Activated CD8-positive, alpha-beta T cell treated with anti-CD3 and anti-CD28 coated beads for 36 hours (primary cell): ENCODE data around the gene STRAP. TPM values are rescaled to one million over a fixed set of nuclear protein-coding genes. Genes with fewer than 3 reads are reported as not detected.
A peak's percentile ranks its signal among the peaks of the same experiment; 100 is the strongest.
"Not testable (repeated sequence)": the region's sequence is repeated elsewhere in the genome, so short reads cannot be mapped to it uniquely, and the experiment has no call there.

Source experiments
- ATAC-seq: fragments of 200-7000 bp; cut with Tn5 transposase; one replicate; pipeline ENCODE4 v1.10.0; 2021; ENCODE audit warnings: mild to moderate bottlenecking, moderate library complexity
- CTCF ChIA-PET: fragments of 350-600 bp; sonication (Branson Sonifier 250); formaldehyde crosslinking; loops from one replicate; lab custom pipeline; 2021; ENCODE audit warnings: antibody characterized with exemption; lab: Charles Lee
- POLR2A ChIA-PET: fragments of 350-600 bp; sonication (Branson Sonifier 250); formaldehyde crosslinking; loops from one replicate; lab custom pipeline; 2021; ENCODE audit warnings: antibody characterized with exemption; lab: Charles Lee
- DNase-seq: peaks from one replicate; pipeline ENCODE4 v3.0.0-alpha.2; 2020
- H3K27ac Mint-ChIP-seq: one replicate; pipeline ENCODE4 v1.8.0; 2021; ENCODE audit warnings: mild to moderate bottlenecking, mixed read lengths
- H3K27me3 Mint-ChIP-seq: one replicate; pipeline ENCODE4 v1.8.0; 2021; ENCODE audit warnings: mixed read lengths
- H3K36me3 Mint-ChIP-seq: one replicate; pipeline ENCODE4 v1.8.0; 2021; ENCODE audit warnings: low read depth, mixed read lengths
- H3K4me1 Mint-ChIP-seq: one replicate; pipeline ENCODE4 v1.8.0; 2021; ENCODE audit warnings: low read depth, mixed read lengths
- H3K4me3 Mint-ChIP-seq: one replicate; pipeline ENCODE4 v1.8.0; 2021; ENCODE audit warnings: mild to moderate bottlenecking, moderate library complexity, mixed read lengths
- H3K9me3 Mint-ChIP-seq: one replicate; pipeline ENCODE4 v1.8.0; 2021; ENCODE audit warnings: mixed read lengths
- CTCF ChIP-seq: fragments of 200-600 bp; IDR thresholded peaks from one replicate; pipeline ENCODE4 v1.8.0; 2022; ENCODE audit warnings: antibody characterized with exemption, mild to moderate bottlenecking
- intact Hi-C: fragments of 100-400 bp; cut with micrococcal nuclease; formaldehyde crosslinking; loops from one replicate; pipeline ENCODE4 v1.10.0; 2022
- total RNA-seq, 2 experiments: library from RNA; stranded (reverse); gene quantifications; one replicate each; pipeline ENCODE4 v1.2.3, GENCODE V29; 2021

STRAP gene
- total RNA-seq, 2 experiments from 2014 or later: 138 to 140 TPM

GRCh38 chr12:15910864-15911721 lies 28.9 kb downstream of the STRAP start, which contains the start of gene DERA:
Gene DERA, plus strand, starts transcription at chr12:15911332. Its CDS starts 52 bp downstream, at chr12:15911384.
- CTCF ChIA-PET: interaction anchor here (0.9 to 3.6 kb wide), 8 partner anchors 11 to 327 kb away, joined by 3 to 25 read pairs (median 4); no protein-coding TSS in a partner anchor
- peaks cover 9% of the 10 kb centered on the region for H3K4me1 Mint-ChIP-seq
- DNase-seq: peak; percentile 57
- peak; percentile 89 for ATAC-seq
- H3K9me3 Mint-ChIP-seq: no peaks in the 10 kb centered on the region
- no peak for TF ChIP-seq CTCF
- POLR2A ChIA-PET: interaction anchor here (0.6 to 1.3 kb wide), 5 partner anchors 10 to 1141 kb away, joined by 3 to 9 read pairs (median 3); no protein-coding TSS in a partner anchor
- intact Hi-C loops: no loop called here
- no peaks in the 10 kb centered on the region for H3K27me3 Mint-ChIP-seq
- H3K4me3 Mint-ChIP-seq: peak within 1 kb of the TSS; percentile 80
- H3K27ac Mint-ChIP-seq: peak within 1 kb of the TSS; percentile 83
- H3K36me3 Mint-ChIP-seq: no peaks in the 10 kb centered on the region

GRCh38 chr12:15911931-15912330 lies 29.7 kb downstream of the STRAP start:
- H3K9me3 Mint-ChIP-seq, DNase-seq, H3K27me3 Mint-ChIP-seq, ATAC-seq, intact Hi-C loops, H3K36me3 Mint-ChIP-seq, H3K4me1 Mint-ChIP-seq: not testable (repeated sequence)
- ChIA-PET POLR2A (interaction anchor here (1.1 kb wide), 1 partner anchor 11 kb away, joined by 4 read pairs; no protein-coding TSS in a partner anchor), CTCF (interaction anchor here (1.2 to 3.6 kb wide), 3 partner anchors 12 to 29 kb away, joined by 3 to 25 read pairs (median 6); no protein-coding TSS in a partner anchor)
- peak overlapping the region; percentile 80 for H3K4me3 Mint-ChIP-seq
- peak overlapping the region; percentile 83 for H3K27ac Mint-ChIP-seq

- CTCF ChIA-PET: interaction anchor here (1.5 kb wide), 1 partner anchor 11 kb away, joined by 5 read pairs; no protein-coding TSS in a partner anchor
- ATAC-seq, intact Hi-C loops, H3K4me3 Mint-ChIP-seq, POLR2A ChIA-PET, H3K9me3 Mint-ChIP-seq, H3K27ac Mint-ChIP-seq, DNase-seq, H3K27me3 Mint-ChIP-seq, H3K36me3 Mint-ChIP-seq: not testable (repeated sequence)
- H3K4me1 Mint-ChIP-seq: peaks cover 12% of the 10 kb centered on the region
Observed at GRCh38 chr12:15914131-15914530, 31.9 kb downstream of the STRAP start.

- Mint-ChIP-seq H3K4me1 (peaks cover 5% of the 10 kb centered on the region), H3K36me3 (peaks cover 7% of the 10 kb centered on the region), H3K27ac (no peak overlapping the region), H3K9me3 (no peaks in the 10 kb centered on the region), H3K4me3 (no peak overlapping the region), H3K27me3 (no peaks in the 10 kb centered on the region)
- DNase-seq: no peak
- POLR2A ChIA-PET: no interaction called here
- no peak for TF ChIP-seq CTCF
- CTCF ChIA-PET: no interaction called here
- intact Hi-C loops: no loop called here
- ATAC-seq: no peak
Observed at GRCh38 chr12:15918066-15918465, 35.9 kb downstream of the STRAP start.

GRCh38 chr12:15919418-15919817 lies 37.2 kb downstream of the STRAP start:
- TF ChIP-seq CTCF: no peak
- ATAC-seq: no peak
- H3K27ac Mint-ChIP-seq: no peak overlapping the region
- H3K4me1 Mint-ChIP-seq: peaks cover 8% of the 10 kb centered on the region
- H3K36me3 Mint-ChIP-seq: peaks cover 11% of the 10 kb centered on the region
- no peaks in the 10 kb centered on the region for H3K9me3 Mint-ChIP-seq
- intact Hi-C loops: no loop called here
- POLR2A ChIA-PET: no interaction called here
- H3K27me3 Mint-ChIP-seq: no peaks in the 10 kb centered on the region
- DNase-seq: no peak
- H3K4me3 Mint-ChIP-seq: no peak overlapping the region
- CTCF ChIA-PET: no interaction called here

- Mint-ChIP-seq H3K36me3 (peaks cover 7% of the 10 kb centered on the region), H3K4me3 (no peak overlapping the region), H3K27ac (no peak overlapping the region), H3K4me1 (peaks cover 4% of the 10 kb centered on the region), H3K27me3 (no peaks in the 10 kb centered on the region), H3K9me3 (no peaks in the 10 kb centered on the region)
- ATAC-seq: no peak
- no peak for TF ChIP-seq CTCF
- no peak for DNase-seq
- intact Hi-C loops: no loop called here
- CTCF ChIA-PET: no interaction called here
- POLR2A ChIA-PET: no interaction called here
Observed at GRCh38 chr12:15924956-15925355, 42.8 kb downstream of the STRAP start.
